IMR-90 (cell line): ENCODE results near the gene PDCD1. TPM values are rescaled to one million over a fixed set of nuclear protein-coding genes. Genes with fewer than 3 reads are reported as not detected.

Experiments used
- ATAC-seq: fragments of 200-7000 bp; cut with Tn5 transposase; 2 replicates; pipeline ENCODE4 v1.9.1; 2020; ENCODE audit warnings: low read depth, mild to moderate bottlenecking, moderate library complexity
- BruUV-seq: library from RNA; stranded (reverse); fragments of 400-500 nt; replicated peaks from 2 replicates; lab custom pipeline; 2021; lab: Mats Ljungman, UMichigan
- CTCF ChIA-PET: fragments of 300-600 bp; formaldehyde crosslinking; extraction: SDS; loops from one replicate; lab custom pipeline; 2021; ENCODE audit warnings: antibody characterized with exemption; lab: Yijun Ruan, JAX
- POLR2A ChIA-PET: fragments of 300-600 bp; sonication (Branson Sonifier 250); formaldehyde crosslinking; loops from one replicate; lab custom pipeline; 2022; ENCODE audit warnings: antibody characterized with exemption; ENCODE audit not compliant: unreplicated experiment; lab: Charles Lee
- DNase-seq: peaks from one replicate; pipeline ENCODE4 v3.0.0; 2013
- H2AFZ ChIP-seq: replicated peaks from 2 replicates; pipeline ENCODE3; 2013; ENCODE audit warnings: low read length, mild to moderate bottlenecking; ENCODE audit not compliant: poor library complexity
- H2AK5ac ChIP-seq: 2 replicates; pipeline ENCODE4 v1.6.1; 2013; ENCODE audit warnings: low read depth, low read length, inconsistent platforms
- H2AK9ac ChIP-seq: replicated peaks from 2 replicates; pipeline ENCODE3; 2013; ENCODE audit warnings: mild to moderate bottlenecking, low read depth, low read length, moderate library complexity; ENCODE audit not compliant: poor library complexity
- H2BK120ac ChIP-seq: 2 replicates; pipeline ENCODE4 v1.6.1; 2013; ENCODE audit warnings: low read depth, low read length, inconsistent platforms
- H2BK15ac ChIP-seq: 3 replicates; pipeline ENCODE4 v1.6.1; 2013; ENCODE audit warnings: low read depth, low read length, inconsistent platforms
- H2BK20ac ChIP-seq: 2 replicates; pipeline ENCODE4 v1.6.1; 2013; ENCODE audit warnings: low read depth, mild to moderate bottlenecking, inconsistent platforms, low read length, moderate library complexity
- H2BK5ac ChIP-seq: 2 replicates; pipeline ENCODE4 v1.6.1; 2013; ENCODE audit warnings: mild to moderate bottlenecking, low read depth, low read length, inconsistent platforms; ENCODE audit not compliant: poor library complexity, severe bottlenecking
- H3K14ac ChIP-seq: replicated peaks from 2 replicates; pipeline ENCODE4 v1.6.1; 2013; ENCODE audit warnings: low read depth, low read length, inconsistent platforms
- H3K18ac ChIP-seq: 2 replicates; pipeline ENCODE4 v1.6.1; 2013; ENCODE audit warnings: low read depth, low read length, control low read depth
- H3K23ac ChIP-seq: 2 replicates; pipeline ENCODE4 v1.6.1; 2013; ENCODE audit warnings: low read depth, low read length, inconsistent platforms
- H3K27ac ChIP-seq: 2 replicates; pipeline ENCODE4 v1.5.1; 2013; ENCODE audit warnings: mild to moderate bottlenecking, control low read depth, low read length; ENCODE audit not compliant: insufficient read depth
- H3K27me3 ChIP-seq: 2 replicates; pipeline ENCODE4 v1.6.1; 2013; ENCODE audit warnings: low read length; ENCODE audit not compliant: control insufficient read depth, insufficient read depth
- H3K36me3 ChIP-seq: 2 replicates; pipeline ENCODE4 v1.6.1; 2013; ENCODE audit warnings: low read length, mixed read lengths; ENCODE audit not compliant: control insufficient read depth, insufficient read depth
- H3K4ac ChIP-seq: 2 replicates; pipeline ENCODE4 v1.6.1; 2013; ENCODE audit warnings: low read depth, low read length, inconsistent platforms
- H3K4me1 ChIP-seq: 2 replicates; pipeline ENCODE4 v1.6.1; 2013; ENCODE audit warnings: low read length, mixed read lengths; ENCODE audit not compliant: control insufficient read depth, insufficient read depth
- H3K4me2 ChIP-seq: 2 replicates; pipeline ENCODE4 v1.6.1; 2013; ENCODE audit warnings: low read depth, mild to moderate bottlenecking, control low read depth, low read length, moderate library complexity
- H3K4me3 ChIP-seq: 2 replicates; pipeline ENCODE4 v1.5.1; 2013; ENCODE audit warnings: low read depth, mild to moderate bottlenecking, control low read depth, low read length, moderate library complexity; ENCODE audit not compliant: insufficient read depth
- H3K56ac ChIP-seq: 2 replicates; pipeline ENCODE4 v1.6.1; 2013; ENCODE audit warnings: low read length, inconsistent platforms; ENCODE audit not compliant: insufficient read depth; ENCODE audit errors: extremely low read depth
- H3K79me1 ChIP-seq, 2 experiments: 2 replicates each; pipeline ENCODE4 v1.6.1; 2013; ENCODE audit warnings: low read length in 2 of 2, inconsistent platforms in 1 of 2, low read depth in 1 of 2
- H3K9ac ChIP-seq: 2 replicates; pipeline ENCODE4 v1.6.1; 2013; ENCODE audit warnings: low read depth, low read length, control low read depth
- H3K9me1 ChIP-seq: 2 replicates; pipeline ENCODE4 v1.6.1; 2013; ENCODE audit warnings: low read length, inconsistent platforms; ENCODE audit not compliant: insufficient read depth
- H3K9me3 ChIP-seq: 2 replicates; pipeline ENCODE4 v1.6.1; 2013; ENCODE audit warnings: low read length; ENCODE audit not compliant: control insufficient read depth, insufficient read depth
- H4K20me1 ChIP-seq: 2 replicates; pipeline ENCODE4 v1.6.1; 2013; ENCODE audit warnings: low read length, inconsistent platforms; ENCODE audit not compliant: insufficient read depth
- H4K5ac ChIP-seq: 2 replicates; pipeline ENCODE4 v1.6.1; 2013; ENCODE audit warnings: mild to moderate bottlenecking, low read depth, low read length, control low read depth
- H4K8ac ChIP-seq, 2 experiments: 2 replicates each; pipeline ENCODE4 v1.6.1; 2013; ENCODE audit warnings: low read depth in 2 of 2, low read length in 2 of 2, control low read depth in 1 of 2, inconsistent platforms in 1 of 2
- H4K91ac ChIP-seq: 2 replicates; pipeline ENCODE4 v1.6.1; 2013; ENCODE audit warnings: low read depth, low read length, inconsistent platforms; ENCODE audit not compliant: insufficient read depth
- CEBPB ChIP-seq: IDR thresholded peaks from 2 replicates; pipeline ENCODE4 v1.6.1; 2012; ENCODE audit warnings: low read depth, low read length, improper control_type of control experiment
- ELK1 ChIP-seq: fragments of 150-350 bp; IDR thresholded peaks from 2 replicates; pipeline ENCODE4 v1.6.1; 2016; ENCODE audit warnings: low read depth, mild to moderate bottlenecking, low read length, moderate library complexity, borderline replicate concordance
- MAFK ChIP-seq: IDR thresholded peaks from 2 replicates; pipeline ENCODE4 v1.6.1; 2012; ENCODE audit warnings: low read depth, low read length, improper control_type of control experiment
- MAZ ChIP-seq: IDR thresholded peaks from 2 replicates; pipeline ENCODE4 v1.6.1; 2012; ENCODE audit warnings: low read depth, mild to moderate bottlenecking, low read length, improper control_type of control experiment, moderate library complexity, borderline replicate concordance
- MXI1 ChIP-seq: IDR thresholded peaks from 2 replicates; pipeline ENCODE4 v1.6.1; 2012; ENCODE audit warnings: low read depth, mild to moderate bottlenecking, low read length, moderate library complexity, borderline replicate concordance
- NFE2L2 ChIP-seq: fragments of 150-350 bp; IDR thresholded peaks from 2 replicates; pipeline ENCODE4 v1.6.1; 2016; ENCODE audit warnings: low read depth, mild to moderate bottlenecking, low read length
- POLR2A ChIP-seq: IDR thresholded peaks from 2 replicates; pipeline ENCODE4 v1.6.1; 2012; ENCODE audit warnings: mild to moderate bottlenecking, low read depth, low read length
- RAD21 ChIP-seq: IDR thresholded peaks from 2 replicates; pipeline ENCODE4 v1.6.1; 2012; ENCODE audit warnings: low read length, improper control_type of control experiment
- RFX5 ChIP-seq: IDR thresholded peaks from 2 replicates; pipeline ENCODE4 v1.8.0; 2012; ENCODE audit warnings: low read depth, mild to moderate bottlenecking, low read length, moderate library complexity
- SMC3 ChIP-seq: fragments of 150-350 bp; IDR thresholded peaks from 2 replicates; pipeline ENCODE4 v1.6.1; 2016; ENCODE audit warnings: low read depth, mild to moderate bottlenecking, antibody characterized with exemption, low read length, moderate library complexity
- USF2 ChIP-seq: fragments of 150-350 bp; IDR thresholded peaks from 2 replicates; pipeline ENCODE4 v1.6.1; 2017; ENCODE audit warnings: mild to moderate bottlenecking, antibody characterized with exemption, low read length, low read depth
- WGBS, 2 experiments: methylation state at CpG; one replicate each; pipeline versions ENCODE4 v1.1.5 to v1.1.7; 2013; ENCODE audit warnings: missing lambda C conversion rate in 2 of 2; ENCODE audit not compliant: insufficient read length in 1 of 2; ENCODE audit errors: extremely low coverage in 2 of 2; 5-methylcytosine and 5-hydroxymethylcytosine counted together
- dilution Hi-C: fragments of 300-500 bp; cut with HindIII; formaldehyde crosslinking; loops from one replicate; pipeline ENCODE4 v1.14.3; 2018; ENCODE audit warnings: low sequenced_read_pairs; ENCODE audit not compliant: unreplicated experiment
- in situ Hi-C: fragments of 300-500 bp; cut with MboI; formaldehyde crosslinking; loops from 3 replicates; pipeline ENCODE4 v1.14.3; 2019; ENCODE audit warnings: low sequenced_read_pairs, inconsistent platforms, mixed read lengths
- intact Hi-C: fragments of 100-400 bp; cut with micrococcal nuclease; formaldehyde crosslinking; loops from 2 replicates; pipeline ENCODE4 v1.10.0; 2022
- polyA plus RNA-seq, 3 experiments: library from polyadenylated mRNA; depleted of rRNA; stranded (reverse); fragments of >200 nt; gene quantifications; 2 replicates each; pipeline ENCODE4 v1.2.3, GENCODE V29; 2012; ENCODE audit warnings: low replicate concordance in 1 of 3
- total RNA-seq: library from RNA; depleted of rRNA; stranded (reverse); fragments of >200 nt; gene quantifications from 2 replicates; pipeline ENCODE4 v1.2.3, GENCODE V29; 2012

PDCD1 gene
- total and polyA plus RNA-seq, 2 of the 4 experiments (the other 2 are of a cell fraction): not detected

- ATAC-seq (no peak), DNase-seq (no peak)
- Histone ChIP-seq H3K9me3 (no peaks in the 10 kb centered on the region; the same call in 1 of the 2 replicates), H4K91ac (no peak overlapping the region), H4K5ac (no peak overlapping the region), H3K36me3 (no peaks in the 10 kb centered on the region), H3K27me3 (peaks cover 11% of the 10 kb centered on the region; the same call in 1 of the 2 replicates), H3K79me1 (no peaks in the 10 kb centered on the region), H3K4me2 (no peak overlapping the region), H3K4me3 (no peak overlapping the region), H3K9me1 (no peaks in the 10 kb centered on the region), H4K20me1 (no peaks in the 10 kb centered on the region), H3K56ac (no peak overlapping the region), H3K4me1 (no peaks in the 10 kb centered on the region), H2BK15ac (no peak overlapping the region), H2AK5ac (no peak overlapping the region), H2BK120ac (no peak overlapping the region), H3K9ac (no peak overlapping the region), H2BK20ac (no peak overlapping the region), H3K23ac (no peak overlapping the region), H4K8ac (no peak overlapping the region), H3K18ac (no peak overlapping the region), H3K27ac (no peak overlapping the region), H2AK9ac (no peak overlapping the region), H3K14ac (no peak overlapping the region), H2BK5ac (no peak overlapping the region), H2AFZ (no peak overlapping the region), H3K4ac (no peak overlapping the region)
- in situ Hi-C loops: no loop called here
- ChIA-PET CTCF (no interaction called here), POLR2A (no interaction called here)
- 79% methylated on average over 10 of the region's 31 CpGs; no CpG with 5 or more reads in 1 of the 2 experiments for WGBS, 2 experiments
- TF ChIP-seq USF2: no peak
- no peak for TF ChIP-seq SMC3
- no peak for TF ChIP-seq RFX5
- no peak for TF ChIP-seq RAD21
- no peak for TF ChIP-seq POLR2A
- no peak for TF ChIP-seq MAFK
- no peak for TF ChIP-seq NFE2L2
- TF ChIP-seq CEBPB: no peak
- no peak for TF ChIP-seq MXI1
- TF ChIP-seq MAZ: no peak
- TF ChIP-seq ELK1: no peak
- BruUV-seq: no TSS peak
- dilution Hi-C loops: no loop called here
- intact Hi-C loops: no loop called here
Measured at GRCh38 chr2:241820625-241821384, 37.9 kb downstream of the PDCD1 start.
